DND-41 (cell line): Measurements from ENCODE around the gene ZNF253.
"Not testable (repeated sequence)": the region's sequence is repeated elsewhere in the genome, so short reads cannot be mapped to it uniquely, and the experiment has no call there.

ENCODE experiments used
- ATAC-seq: fragments of 200-7000 bp; cut with Tn5 transposase; 3 replicates; pipeline ENCODE4 v1.9.1; 2021; ENCODE audit warnings: low read depth; ENCODE audit not compliant: insufficient read depth
- DNase-seq: peaks from one replicate; pipeline ENCODE4 v3.0.0-alpha.2; 2020
- H2AFZ ChIP-seq: 2 replicates; pipeline ENCODE4 v1.6.0; 2012; ENCODE audit warnings: low read depth, low read length
- H3K27ac ChIP-seq: 2 replicates; pipeline ENCODE4 v1.5.1; 2012; ENCODE audit warnings: low read length, inconsistent platforms
- H3K27me3 ChIP-seq: fragments of 200-600 bp; sonication (generic); 2 replicates; pipeline ENCODE4 v1.6.0; 2012; ENCODE audit warnings: low read length, mild to moderate bottlenecking, inconsistent platforms; ENCODE audit not compliant: insufficient read depth, poor library complexity
- H3K36me3 ChIP-seq: 2 replicates; pipeline ENCODE4 v1.5.1; 2012; ENCODE audit warnings: low read length, inconsistent platforms; ENCODE audit not compliant: insufficient read depth
- H3K4me1 ChIP-seq: 2 replicates; pipeline ENCODE4 v1.5.1; 2012; ENCODE audit warnings: mild to moderate bottlenecking, low read length; ENCODE audit not compliant: insufficient read depth
- H3K4me2 ChIP-seq: 2 replicates; pipeline ENCODE4 v1.6.0; 2012; ENCODE audit warnings: mild to moderate bottlenecking, moderate library complexity, low read length, inconsistent platforms; ENCODE audit not compliant: insufficient read depth
- H3K4me3 ChIP-seq, 2 experiments: fragments of 200-600 bp in 1 of 2; shearing (Covaris generic) in 1 of 2; 2 replicates each; pipeline ENCODE4 v1.5.1; 2012 to 2016; ENCODE audit warnings: inconsistent platforms in 2 of 2, low read length in 2 of 2, mild to moderate bottlenecking in 2 of 2, low read depth in 1 of 2, moderate library complexity in 1 of 2
- H3K79me2 ChIP-seq: 2 replicates; pipeline ENCODE4 v1.6.0; 2012; ENCODE audit warnings: low read length, inconsistent platforms; ENCODE audit not compliant: insufficient read depth
- H3K9ac ChIP-seq: 2 replicates; pipeline ENCODE4 v1.6.0; 2012; ENCODE audit warnings: low read depth, mild to moderate bottlenecking, inconsistent platforms, low read length, moderate library complexity
- H3K9me3 ChIP-seq: 2 replicates; pipeline ENCODE4 v1.5.1; 2012; ENCODE audit warnings: low read length, moderate library complexity, mild to moderate bottlenecking, inconsistent platforms; ENCODE audit not compliant: insufficient read depth, severe bottlenecking
- H4K20me1 ChIP-seq: 2 replicates; pipeline ENCODE4 v1.6.0; 2012; ENCODE audit warnings: low read length; ENCODE audit not compliant: insufficient read depth
- EZH2 ChIP-seq: IDR thresholded peaks from 3 replicates; pipeline ENCODE4 v1.6.1; 2012; ENCODE audit warnings: borderline replicate concordance, low read depth, mild to moderate bottlenecking, moderate library complexity, low read length, inconsistent platforms; ENCODE audit not compliant: severe bottlenecking
- TF ChIP-seq, protein P1 (sequence below): IDR thresholded peaks from 2 replicates; pipeline ENCODE4 v1.5.1; 2012; ENCODE audit warnings: borderline replicate concordance, low read length, moderate library complexity, mild to moderate bottlenecking; ENCODE audit not compliant: poor library complexity, severe bottlenecking; ENCODE audit errors: extremely low read depth

ZNF253 gene

DNA sequence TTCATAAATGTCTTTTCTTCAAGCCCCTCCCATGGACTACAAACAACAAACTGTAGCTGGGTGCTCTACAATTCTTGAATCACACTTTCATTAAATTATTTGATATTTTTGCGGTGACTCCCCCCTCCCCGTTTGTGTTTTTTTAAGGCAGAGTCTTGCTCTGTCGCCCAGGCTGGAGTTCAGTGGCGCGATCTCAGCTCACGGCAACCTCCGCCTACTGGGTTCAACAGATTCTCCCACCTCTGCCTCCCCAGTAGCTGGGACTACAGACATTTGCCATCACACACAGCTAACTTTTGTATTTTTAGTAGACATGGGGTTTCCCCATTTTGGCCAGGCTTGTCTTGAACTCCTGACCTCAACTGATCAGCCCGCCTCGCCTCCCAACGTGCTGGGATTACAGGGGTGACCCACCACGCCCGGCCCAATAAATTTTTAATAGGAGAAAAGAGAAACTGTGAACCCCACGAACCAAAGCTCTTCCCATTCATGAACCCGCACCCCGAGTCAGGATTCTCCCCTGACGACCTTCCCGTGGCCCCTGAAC lies 44.8 kb upstream of the ZNF253 start:
- Histone ChIP-seq H3K9me3 (peaks cover 6% of the 10 kb centered on the region), H3K27me3 (no peaks in the 10 kb centered on the region), H3K4me2 (peak overlapping the region; percentile 71), H3K79me2 (peaks cover 56% of the 10 kb centered on the region), H2AFZ (peak overlapping the region; percentile 87), H3K9ac (peak overlapping the region; percentile 83), H3K4me1 (peaks cover 54% of the 10 kb centered on the region), H3K4me3 (peak overlapping the region; percentile 66 to 84), H4K20me1 (peaks cover 11% of the 10 kb centered on the region; the same call in 1 of the 2 replicates), H3K36me3 (peaks cover 17% of the 10 kb centered on the region), H3K27ac (peak overlapping the region; percentile 98)
- ATAC-seq: no peak
- no peak for TF ChIP-seq EZH2
- TF ChIP-seq, protein P1, sequence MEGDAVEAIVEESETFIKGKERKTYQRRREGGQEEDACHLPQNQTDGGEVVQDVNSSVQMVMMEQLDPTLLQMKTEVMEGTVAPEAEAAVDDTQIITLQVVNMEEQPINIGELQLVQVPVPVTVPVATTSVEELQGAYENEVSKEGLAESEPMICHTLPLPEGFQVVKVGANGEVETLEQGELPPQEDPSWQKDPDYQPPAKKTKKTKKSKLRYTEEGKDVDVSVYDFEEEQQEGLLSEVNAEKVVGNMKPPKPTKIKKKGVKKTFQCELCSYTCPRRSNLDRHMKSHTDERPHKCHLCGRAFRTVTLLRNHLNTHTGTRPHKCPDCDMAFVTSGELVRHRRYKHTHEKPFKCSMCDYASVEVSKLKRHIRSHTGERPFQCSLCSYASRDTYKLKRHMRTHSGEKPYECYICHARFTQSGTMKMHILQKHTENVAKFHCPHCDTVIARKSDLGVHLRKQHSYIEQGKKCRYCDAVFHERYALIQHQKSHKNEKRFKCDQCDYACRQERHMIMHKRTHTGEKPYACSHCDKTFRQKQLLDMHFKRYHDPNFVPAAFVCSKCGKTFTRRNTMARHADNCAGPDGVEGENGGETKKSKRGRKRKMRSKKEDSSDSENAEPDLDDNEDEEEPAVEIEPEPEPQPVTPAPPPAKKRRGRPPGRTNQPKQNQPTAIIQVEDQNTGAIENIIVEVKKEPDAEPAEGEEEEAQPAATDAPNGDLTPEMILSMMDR: no peak
- peak; percentile 40 for DNase-seq

DNA sequence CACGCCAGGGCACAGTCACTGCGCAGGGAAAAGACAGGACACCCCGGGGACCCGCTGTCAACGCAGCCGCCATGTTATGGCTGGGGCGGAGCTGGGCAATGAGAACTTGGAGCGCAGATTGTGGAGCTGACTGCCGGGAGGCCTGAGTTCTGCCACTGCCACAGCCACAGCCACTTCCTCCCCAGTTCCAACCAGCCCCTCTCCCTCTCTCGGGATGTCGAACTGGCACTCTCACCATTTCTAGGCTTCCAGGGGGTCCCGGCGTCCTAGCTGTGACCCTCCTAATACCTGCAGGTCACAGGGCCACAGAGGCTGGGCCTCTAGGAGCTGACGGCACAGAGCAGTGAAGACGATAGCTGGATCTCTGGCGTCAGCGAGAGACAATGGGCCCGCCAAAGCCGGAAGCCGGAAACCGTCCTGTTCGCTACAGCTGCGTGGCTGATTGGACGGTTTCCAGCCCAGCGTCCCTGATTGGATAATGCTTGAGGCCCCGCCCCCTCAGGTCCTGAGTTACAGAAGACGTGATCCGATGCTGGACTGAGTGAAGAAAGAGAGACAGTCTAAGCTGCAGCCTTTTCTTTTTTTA lies 44.2 kb upstream of the ZNF253 start, which contains the start of gene ZNF506:
ZNF506 (minus strand) TSS at position 385 of the 586 bp plus-strand sequence; CDS start at position 238, 147 bp downstream.
- H3K9me3 ChIP-seq: peaks cover 7% of the 10 kb centered on the region
- H4K20me1 ChIP-seq: peaks cover 10% of the 10 kb centered on the region; the same call in 1 of the 2 replicates
- peak within 1 kb of the TSS; percentile 66 to 84 for H3K4me3 ChIP-seq
- H3K36me3 ChIP-seq: peaks cover 11% of the 10 kb centered on the region
- peaks cover 51% of the 10 kb centered on the region for H3K4me1 ChIP-seq
- peak within 1 kb of the TSS; percentile 98 for H3K27ac ChIP-seq
- H2AFZ ChIP-seq: peak within 1 kb of the TSS; percentile 87
- H3K79me2 ChIP-seq: peaks cover 50% of the 10 kb centered on the region
- TF ChIP-seq, protein P1: no peak
- no peak for TF ChIP-seq EZH2
- H3K4me2 ChIP-seq: peak within 1 kb of the TSS; percentile 78
- H3K9ac ChIP-seq: peak within 1 kb of the TSS; percentile 83
- H3K27me3 ChIP-seq: no peaks in the 10 kb centered on the region
- ATAC-seq: peak; percentile 85
- peak; percentile 98 for DNase-seq

- H4K20me1 ChIP-seq, H3K36me3 ChIP-seq, H3K9me3 ChIP-seq, DNase-seq, H3K27me3 ChIP-seq: not testable (repeated sequence)
- peak overlapping the region; percentile 66 to 84; a peak in 3 of 4 replicates for H3K4me3 ChIP-seq
- H2AFZ ChIP-seq: peak overlapping the region; percentile 74
- H3K27ac ChIP-seq: peak overlapping the region; percentile 87
- ATAC-seq: peak; percentile 8
- H3K4me1 ChIP-seq: peaks cover 45% of the 10 kb centered on the region
- H3K4me2 ChIP-seq: peak overlapping the region; percentile 78
- H3K9ac ChIP-seq: peak overlapping the region; percentile 83
- peaks cover 45% of the 10 kb centered on the region for H3K79me2 ChIP-seq
Observed at GRCh38 chr19:19821976-19822375, 43.7 kb upstream of the ZNF253 start.

GRCh38 chr19:19823916-19824315 lies 41.8 kb upstream of the ZNF253 start:
- Histone ChIP-seq H3K9ac (no peak overlapping the region), H3K27ac (no peak overlapping the region), H3K4me3 (no peak overlapping the region), H3K79me2 (peaks cover 26% of the 10 kb centered on the region), H3K36me3 (peaks cover 5% of the 10 kb centered on the region), H3K27me3 (no peaks in the 10 kb centered on the region), H2AFZ (no peak overlapping the region), H3K4me2 (no peak overlapping the region), H3K4me1 (peaks cover 26% of the 10 kb centered on the region), H4K20me1 (peaks cover 5% of the 10 kb centered on the region; the same call in 1 of the 2 replicates), H3K9me3 (peaks cover 7% of the 10 kb centered on the region)
- no peak for TF ChIP-seq EZH2
- TF ChIP-seq, protein P1: no peak
- no peak for DNase-seq
- no peak for ATAC-seq
